Neural cell (in vitro differentiated cells): ENCODE data around the gene IGSF9B. TPM values are rescaled to one million over a fixed set of nuclear protein-coding genes. Genes with fewer than 3 reads are reported as not detected.
A peak's percentile ranks its signal among the peaks of the same experiment; 100 is the strongest.

Experiments used
- H2AFZ ChIP-seq: fragments of 200-600, 300-800 bp; sonication (generic), shearing (Covaris generic); 2 replicates; pipeline ENCODE4 v1.6.0; 2014; ENCODE audit warnings: low read depth, mild to moderate bottlenecking, antibody characterized with exemption, low read length, moderate library complexity
- H3F3A ChIP-seq: fragments of 200-600 bp; shearing (Covaris generic); 2 replicates; pipeline ENCODE4 v1.6.1; 2016; ENCODE audit warnings: mild to moderate bottlenecking, moderate library complexity, mixed read lengths, antibody characterized with exemption, low read length; ENCODE audit not compliant: insufficient read depth, poor library complexity, severe bottlenecking
- H3K27ac ChIP-seq: fragments of 200-600, 300-800 bp; sonication (generic), shearing (Covaris generic); 2 replicates; pipeline ENCODE4 v1.5.1; 2014; ENCODE audit warnings: mild to moderate bottlenecking, low read length, moderate library complexity
- H3K27me3 ChIP-seq: fragments of 300-800, 200-600 bp; sonication (generic), shearing (Covaris generic); 2 replicates; pipeline ENCODE4 v1.6.0; 2014; ENCODE audit warnings: mild to moderate bottlenecking, low read depth, low read length, moderate library complexity; ENCODE audit not compliant: insufficient read depth
- H3K36me3 ChIP-seq: fragments of 300-800, 200-600 bp; sonication (generic), shearing (Covaris generic); 2 replicates; pipeline ENCODE4 v1.5.1; 2014; ENCODE audit warnings: mild to moderate bottlenecking, antibody characterized with exemption, low read length, moderate library complexity; ENCODE audit not compliant: insufficient read depth
- H3K4me2 ChIP-seq: fragments of 300-800, 200-600 bp; sonication (generic), shearing (Covaris generic); 2 replicates; pipeline ENCODE4 v1.6.0; 2014; ENCODE audit warnings: mild to moderate bottlenecking, low read length
- H3K4me3 ChIP-seq: fragments of 300-800, 200-600 bp; sonication (generic), shearing (Covaris generic); 2 replicates; pipeline ENCODE4 v1.5.1; 2014; ENCODE audit warnings: mild to moderate bottlenecking, low read length, moderate library complexity
- H3K79me2 ChIP-seq: fragments of 200-600 bp; shearing (Covaris generic); replicated peaks from 2 replicates; pipeline ENCODE4 v1.6.0; 2014; ENCODE audit warnings: mild to moderate bottlenecking, low read length, moderate library complexity; ENCODE audit not compliant: insufficient read depth
- H3K9ac ChIP-seq: fragments of 300-800, 200-600 bp; sonication (generic), shearing (Covaris generic); 2 replicates; pipeline ENCODE4 v1.6.1; 2016; ENCODE audit warnings: mild to moderate bottlenecking, low read length, mixed read lengths
- H3K9me2 ChIP-seq: fragments of 200-600 bp; shearing (Covaris generic); 2 replicates; pipeline ENCODE4 v1.6.1; 2016; ENCODE audit warnings: mild to moderate bottlenecking, low read length, mixed read lengths; ENCODE audit not compliant: insufficient read depth
- H3K9me3 ChIP-seq: fragments of 200-600, 300-800 bp; sonication (generic), shearing (Covaris generic); 2 replicates; pipeline ENCODE4 v1.6.1; 2016; ENCODE audit warnings: mild to moderate bottlenecking, mixed run types, low read length, moderate library complexity, mixed read lengths
- H4K20me1 ChIP-seq: fragments of 200-600 bp; shearing (Covaris generic); 2 replicates; pipeline ENCODE4 v1.6.1; 2016; ENCODE audit warnings: mild to moderate bottlenecking, mixed run types; ENCODE audit not compliant: insufficient read depth
- EP300 ChIP-seq: fragments of 450-650 bp; conservative IDR thresholded peaks from 2 replicates; pipeline ENCODE4 v1.6.1; 2014; ENCODE audit warnings: antibody characterized with exemption, mild to moderate bottlenecking, moderate library complexity; ENCODE audit not compliant: poor library complexity, severe bottlenecking
- EZH2 ChIP-seq: fragments of 200-600, 300-800 bp; shearing (Covaris generic), sonication (generic); IDR thresholded peaks from 2 replicates; pipeline ENCODE4 v1.6.1; 2014; ENCODE audit warnings: antibody characterized with exemption, low read length, borderline replicate concordance, mild to moderate bottlenecking; ENCODE audit not compliant: insufficient read depth, poor library complexity, severe bottlenecking
- MXI1 ChIP-seq: fragments of 450-650 bp; conservative IDR thresholded peaks from 2 replicates; pipeline ENCODE4 v1.6.1; 2014; ENCODE audit warnings: antibody characterized with exemption, mild to moderate bottlenecking; ENCODE audit not compliant: poor library complexity, severe bottlenecking
- POLR2AphosphoS5 ChIP-seq: IDR thresholded peaks from 2 replicates; pipeline ENCODE4 v1.6.1; 2012
- RAD21 ChIP-seq: fragments of 450-650 bp; conservative IDR thresholded peaks from 2 replicates; pipeline ENCODE4 v1.6.1; 2014; ENCODE audit warnings: antibody characterized with exemption, mild to moderate bottlenecking, moderate library complexity
- SMC3 ChIP-seq: fragments of 450-650 bp; conservative IDR thresholded peaks from 2 replicates; pipeline ENCODE4 v1.6.1; 2014; ENCODE audit warnings: antibody characterized with exemption, mild to moderate bottlenecking, moderate library complexity; ENCODE audit not compliant: poor library complexity
- TAF1 ChIP-seq: IDR thresholded peaks from 2 replicates; pipeline ENCODE4 v1.6.1; 2012; ENCODE audit warnings: low read depth
- polyA plus RNA-seq: library from polyadenylated mRNA; depleted of rRNA; stranded (reverse); fragments of >200 nt; gene quantifications from 2 replicates; pipeline ENCODE4 v1.2.3, GENCODE V29; 2014
- TF ChIP-seq, protein P1 (sequence below): fragments of 450-650 bp; IDR thresholded peaks from 2 replicates; pipeline ENCODE4 v1.5.1; 2014; ENCODE audit warnings: antibody characterized with exemption, mild to moderate bottlenecking, moderate library complexity; ENCODE audit not compliant: poor library complexity, severe bottlenecking
- TF ChIP-seq, protein P2 (sequence below): IDR thresholded peaks from 2 replicates; pipeline ENCODE4 v1.6.1; 2012; ENCODE audit warnings: borderline replicate concordance

IGSF9B gene
- polyA plus RNA-seq, 1 donor from 2014 or later: 2.3 TPM

DNA sequence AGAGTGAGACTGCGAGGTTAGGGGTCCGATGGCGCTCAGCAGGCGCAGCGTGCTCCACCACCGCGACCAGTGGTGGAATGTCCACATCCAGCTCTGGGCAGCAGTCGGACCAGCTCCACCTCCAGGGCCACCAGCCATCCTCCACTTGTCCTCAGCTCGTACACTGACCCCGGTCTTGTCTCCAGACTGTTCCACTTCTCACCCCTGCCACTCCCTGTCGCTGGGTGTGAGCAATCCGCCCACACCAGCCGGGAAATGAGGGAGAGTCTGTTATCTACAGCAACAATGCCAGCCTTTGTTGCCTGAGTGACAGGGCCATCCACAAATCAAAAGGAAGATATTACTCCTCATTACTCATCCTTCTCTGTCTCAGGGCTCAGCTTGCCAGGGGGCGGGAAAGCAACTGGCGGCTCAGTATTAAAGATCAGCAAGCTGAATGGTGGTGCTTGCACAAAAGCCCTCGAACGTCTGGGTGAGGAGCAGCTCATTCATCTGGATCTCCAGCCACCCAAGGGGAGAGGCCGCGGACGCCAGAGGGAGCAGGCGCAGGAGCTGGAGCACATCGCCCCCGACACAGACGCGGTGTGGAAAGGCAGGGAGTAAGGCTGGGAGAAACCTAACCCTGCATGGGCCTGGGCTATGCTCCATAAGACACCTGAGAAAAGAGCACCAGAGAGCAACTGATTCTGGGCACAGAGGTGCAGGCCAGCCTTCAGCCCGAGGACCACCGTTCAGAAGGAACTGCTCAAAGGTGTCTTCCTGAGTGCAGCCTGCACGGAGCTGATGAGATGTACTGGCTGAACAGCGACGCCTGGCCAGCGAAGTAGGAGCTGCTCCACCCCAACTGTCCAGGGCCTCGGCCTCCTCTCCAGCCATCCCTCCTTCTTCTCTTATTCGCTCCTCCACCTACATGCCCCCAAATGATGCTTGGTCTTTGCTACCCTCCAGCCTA lies 21.9 kb downstream of the IGSF9B start:
- Histone ChIP-seq H3K27me3 (no peaks in the 10 kb centered on the region), H3K9me2 (no peaks in the 10 kb centered on the region), H3K9me3 (no peaks in the 10 kb centered on the region), H3K4me3 (no peak overlapping the region), H3F3A (no peaks in the 10 kb centered on the region), H2AFZ (no peak overlapping the region), H3K27ac (peak overlapping the region; percentile 34), H3K4me2 (no peak overlapping the region), H3K36me3 (peaks cover 5% of the 10 kb centered on the region), H4K20me1 (no peaks in the 10 kb centered on the region), H3K79me2 (no peaks in the 10 kb centered on the region), H3K9ac (no peak overlapping the region)
- TF ChIP-seq RAD21 (no peak), EP300 (no peak), EZH2 (no peak), TAF1 (no peak), MXI1 (no peak), POLR2AphosphoS5 (no peak), SMC3 (no peak)
- TF ChIP-seq, protein P1, sequence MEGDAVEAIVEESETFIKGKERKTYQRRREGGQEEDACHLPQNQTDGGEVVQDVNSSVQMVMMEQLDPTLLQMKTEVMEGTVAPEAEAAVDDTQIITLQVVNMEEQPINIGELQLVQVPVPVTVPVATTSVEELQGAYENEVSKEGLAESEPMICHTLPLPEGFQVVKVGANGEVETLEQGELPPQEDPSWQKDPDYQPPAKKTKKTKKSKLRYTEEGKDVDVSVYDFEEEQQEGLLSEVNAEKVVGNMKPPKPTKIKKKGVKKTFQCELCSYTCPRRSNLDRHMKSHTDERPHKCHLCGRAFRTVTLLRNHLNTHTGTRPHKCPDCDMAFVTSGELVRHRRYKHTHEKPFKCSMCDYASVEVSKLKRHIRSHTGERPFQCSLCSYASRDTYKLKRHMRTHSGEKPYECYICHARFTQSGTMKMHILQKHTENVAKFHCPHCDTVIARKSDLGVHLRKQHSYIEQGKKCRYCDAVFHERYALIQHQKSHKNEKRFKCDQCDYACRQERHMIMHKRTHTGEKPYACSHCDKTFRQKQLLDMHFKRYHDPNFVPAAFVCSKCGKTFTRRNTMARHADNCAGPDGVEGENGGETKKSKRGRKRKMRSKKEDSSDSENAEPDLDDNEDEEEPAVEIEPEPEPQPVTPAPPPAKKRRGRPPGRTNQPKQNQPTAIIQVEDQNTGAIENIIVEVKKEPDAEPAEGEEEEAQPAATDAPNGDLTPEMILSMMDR: no peak
- TF ChIP-seq, protein P2, sequence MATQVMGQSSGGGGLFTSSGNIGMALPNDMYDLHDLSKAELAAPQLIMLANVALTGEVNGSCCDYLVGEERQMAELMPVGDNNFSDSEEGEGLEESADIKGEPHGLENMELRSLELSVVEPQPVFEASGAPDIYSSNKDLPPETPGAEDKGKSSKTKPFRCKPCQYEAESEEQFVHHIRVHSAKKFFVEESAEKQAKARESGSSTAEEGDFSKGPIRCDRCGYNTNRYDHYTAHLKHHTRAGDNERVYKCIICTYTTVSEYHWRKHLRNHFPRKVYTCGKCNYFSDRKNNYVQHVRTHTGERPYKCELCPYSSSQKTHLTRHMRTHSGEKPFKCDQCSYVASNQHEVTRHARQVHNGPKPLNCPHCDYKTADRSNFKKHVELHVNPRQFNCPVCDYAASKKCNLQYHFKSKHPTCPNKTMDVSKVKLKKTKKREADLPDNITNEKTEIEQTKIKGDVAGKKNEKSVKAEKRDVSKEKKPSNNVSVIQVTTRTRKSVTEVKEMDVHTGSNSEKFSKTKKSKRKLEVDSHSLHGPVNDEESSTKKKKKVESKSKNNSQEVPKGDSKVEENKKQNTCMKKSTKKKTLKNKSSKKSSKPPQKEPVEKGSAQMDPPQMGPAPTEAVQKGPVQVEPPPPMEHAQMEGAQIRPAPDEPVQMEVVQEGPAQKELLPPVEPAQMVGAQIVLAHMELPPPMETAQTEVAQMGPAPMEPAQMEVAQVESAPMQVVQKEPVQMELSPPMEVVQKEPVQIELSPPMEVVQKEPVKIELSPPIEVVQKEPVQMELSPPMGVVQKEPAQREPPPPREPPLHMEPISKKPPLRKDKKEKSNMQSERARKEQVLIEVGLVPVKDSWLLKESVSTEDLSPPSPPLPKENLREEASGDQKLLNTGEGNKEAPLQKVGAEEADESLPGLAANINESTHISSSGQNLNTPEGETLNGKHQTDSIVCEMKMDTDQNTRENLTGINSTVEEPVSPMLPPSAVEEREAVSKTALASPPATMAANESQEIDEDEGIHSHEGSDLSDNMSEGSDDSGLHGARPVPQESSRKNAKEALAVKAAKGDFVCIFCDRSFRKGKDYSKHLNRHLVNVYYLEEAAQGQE: no peak

DNA sequence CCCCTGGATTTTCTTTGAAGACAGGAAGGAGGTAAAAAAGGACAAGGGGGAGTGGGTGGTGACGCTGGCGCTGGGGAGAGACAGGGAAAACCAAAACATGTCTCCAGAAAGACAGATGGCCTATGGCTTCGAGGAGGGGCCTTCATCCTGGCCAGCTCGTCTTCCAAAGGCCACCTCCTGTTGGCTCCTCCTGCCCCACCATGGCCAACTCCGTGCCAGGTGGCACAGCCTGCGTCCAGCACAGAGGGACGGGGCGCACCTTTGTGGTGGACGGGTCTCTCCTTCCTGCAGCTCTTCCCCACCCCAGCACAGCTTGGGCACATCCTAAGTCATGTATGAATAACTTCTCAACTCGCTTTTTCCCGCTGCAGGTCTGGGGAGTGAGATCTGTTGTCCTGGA lies 22.7 kb downstream of the IGSF9B start:
- Histone ChIP-seq H3K36me3 (peaks cover 10% of the 10 kb centered on the region), H2AFZ (no peak overlapping the region), H3K9ac (no peak overlapping the region), H3K27me3 (no peaks in the 10 kb centered on the region), H3K4me2 (no peak overlapping the region), H3K4me3 (no peak overlapping the region), H3K9me2 (no peaks in the 10 kb centered on the region), H3K79me2 (no peaks in the 10 kb centered on the region), H3F3A (no peaks in the 10 kb centered on the region), H3K9me3 (no peaks in the 10 kb centered on the region), H4K20me1 (no peaks in the 10 kb centered on the region), H3K27ac (no peak overlapping the region)
- TF ChIP-seq TAF1 (no peak), EZH2 (no peak), RAD21 (no peak), POLR2AphosphoS5 (no peak), EP300 (no peak), MXI1 (no peak), SMC3 (no peak)
- TF ChIP-seq, protein P2: no peak
- TF ChIP-seq, protein P1: no peak
